Kidney (tissue), 14 donors: Measurements from ENCODE around the gene LIX1L. TPM values are rescaled to one million over a fixed set of nuclear protein-coding genes. Genes with fewer than 3 reads are reported as not detected.
A peak's percentile ranks its signal among the peaks of the same experiment; 100 is the strongest.

Source experiments
- DNase-seq, 5 donors: peaks; one replicate each; pipeline ENCODE4 v3.0.0-alpha.2; 2013 to 2020
- FAIRE-seq: peaks from 2 replicates; lab custom pipeline; 2012; peaks lifted over from hg19 to GRCh38; lab: Jason Lieb, UNC
- H3K27ac ChIP-seq, 2 donors: one replicate each; pipeline ENCODE4 v1.7.0; 2013; ENCODE audit warnings: low read depth in 2 of 2, low read length in 2 of 2, inconsistent platforms in 1 of 2
- H3K27me3 ChIP-seq: one replicate; pipeline ENCODE4 v1.7.1; 2013; ENCODE audit warnings: low read length, inconsistent platforms; ENCODE audit not compliant: control insufficient read depth, insufficient read depth
- H3K36me3 ChIP-seq, 3 donors: one replicate each; pipeline versions ENCODE4 v1.7.0 to v1.7.1; 2013; ENCODE audit warnings: low read length in 3 of 3, control low read depth in 1 of 3, inconsistent platforms in 1 of 3; ENCODE audit not compliant: insufficient read depth in 3 of 3, control insufficient read depth in 2 of 3
- H3K4me1 ChIP-seq, 3 donors: one replicate each; pipeline versions ENCODE4 v1.7.0 to v1.7.1; 2013; ENCODE audit warnings: low read length in 3 of 3, inconsistent platforms in 1 of 3, low read depth in 1 of 3; ENCODE audit not compliant: control insufficient read depth in 2 of 3, insufficient read depth in 2 of 3
- H3K4me3 ChIP-seq, 3 donors: one replicate each; pipeline versions ENCODE4 v1.7.0 to v1.8.1; 2013; ENCODE audit warnings: low read length in 3 of 3, control low read depth in 1 of 3, inconsistent platforms in 1 of 3
- H3K9ac ChIP-seq, 3 donors: one replicate each; pipeline versions ENCODE4 v1.7.0 to v1.7.1; 2013; ENCODE audit warnings: low read length in 3 of 3, control low read depth in 1 of 3, inconsistent platforms in 1 of 3
- H3K9me3 ChIP-seq, 3 donors: one replicate each; pipeline versions ENCODE4 v1.7.0 to v1.7.1; 2013; ENCODE audit warnings: low read length in 3 of 3, control low read depth in 1 of 3, inconsistent platforms in 1 of 3; ENCODE audit not compliant: control insufficient read depth in 2 of 3, insufficient read depth in 1 of 3
- CTCF ChIP-seq: IDR thresholded peaks from 3 replicates; pipeline ENCODE4 v1.5.1; 2012; ENCODE audit warnings: mild to moderate bottlenecking, moderate library complexity, borderline replicate concordance; ENCODE audit not compliant: insufficient read depth; ENCODE audit errors: extremely low read depth
- intact Hi-C: fragments of 100-400 bp; cut with DNase I; formaldehyde crosslinking; loops from one replicate; pipeline ENCODE4 v1.11.1; 2022
- polyA plus RNA-seq: library from polyadenylated mRNA; stranded (reverse); fragments of 350-450 nt; fragmentation: Illumina TruSeq; extraction: RNeasy Lipid Tissue Mini Kit (QIAGEN cat#74804); gene quantifications from one replicate; pipeline ENCODE4 v1.2.3, GENCODE V29; 2014; ENCODE audit warnings: low read depth, low replicate concordance; ENCODE audit not compliant: insufficient read depth
- total RNA-seq: library from RNA; stranded (reverse); fragmentation: NEBNext Ultra II Directional; extraction: Animal tissue kit (Norgen Biotek cat#: 25700); gene quantifications from one replicate; pipeline ENCODE4 v1.2.1, GENCODE V29; 2021
- donor health status: control.
- donor health status: control.
- donor health status: control.
- donor health status: control.
- donor health status: control.
- donor health status: DM: yes; HTN: yes; CAD: no.
- donor health status: Normal renal cell carcinoma (clear cell type).

The LIX1L gene
- total and polyA plus RNA-seq, 2 donors from 2014 or later = 10.0 to 27.8 TPM

DNA sequence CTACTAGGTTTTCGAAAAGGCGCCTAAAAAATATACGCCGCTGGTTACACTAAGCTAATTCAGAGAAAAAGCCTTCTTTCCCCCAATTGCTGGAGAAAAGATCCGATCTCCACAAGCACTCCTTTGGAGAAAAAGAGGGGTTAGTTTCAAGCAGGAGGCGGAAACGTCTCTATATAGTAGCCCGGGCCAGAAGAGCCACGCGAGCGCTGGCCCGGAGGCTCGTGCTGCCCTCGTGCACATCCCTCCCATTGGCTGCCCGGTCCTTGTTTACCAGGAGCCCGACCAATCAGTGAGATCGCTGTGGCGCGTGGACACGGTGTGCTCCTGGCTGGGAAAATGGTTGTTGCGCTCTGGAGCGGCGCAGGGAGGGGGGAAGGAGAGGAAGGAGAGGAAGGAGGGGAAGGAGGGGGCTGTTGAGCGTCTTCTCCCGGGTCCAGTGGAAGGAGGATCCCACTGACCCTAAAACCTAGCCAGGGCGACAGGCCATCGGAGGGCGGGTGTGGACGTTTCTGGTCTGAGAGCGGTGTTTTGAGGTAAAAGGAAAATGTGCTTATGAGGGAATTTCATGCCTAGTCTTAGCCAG is 38.7 kb upstream of the LIX1L start, which contains the start of gene TXNIP:
TXNIP (minus strand) TSS at position 147 of the 583 bp plus-strand sequence. CDS start 313 bp downstream, outside the sequence.
- intact Hi-C loops = no loop called here
- H3K36me3 ChIP-seq = peaks cover 23 to 44% (median 31%) of the 10 kb centered on the region in 3 donors
- H3K9ac ChIP-seq = peak within 1 kb of the TSS; percentile 91 to 99 (median 98)
- H3K27me3 ChIP-seq = no peaks in the 10 kb centered on the region
- peaks cover 7 to 16% (median 11%) of the 10 kb centered on the region in 3 donors for H3K4me1 ChIP-seq
- peak within 1 kb of the TSS; percentile 94 to 99 for H3K27ac ChIP-seq
- peak; percentile 75 for FAIRE-seq
- no peak for TF ChIP-seq CTCF
- peak within 1 kb of the TSS; percentile 90 to 99 (median 99) for H3K4me3 ChIP-seq
- DNase-seq = peak; percentile 99 to 100 (median 99)
- no peaks in the 10 kb centered on the region for H3K9me3 ChIP-seq

GRCh38 chr1:145995964-145996432 is 38.2 kb upstream of the LIX1L start:
- intact Hi-C loops = no loop called here
- Histone ChIP-seq H3K4me1 (peaks cover 7 to 16% (median 11%) of the 10 kb centered on the region in 3 donors), H3K9ac (peak overlapping the region; percentile 88 to 99 (median 98)), H3K27ac (peak overlapping the region; percentile 93 to 94), H3K36me3 (peaks cover 23 to 44% (median 31%) of the 10 kb centered on the region in 3 donors), H3K27me3 (no peaks in the 10 kb centered on the region), H3K4me3 (peak overlapping the region; percentile 90 to 99 (median 99)), H3K9me3 (no peaks in the 10 kb centered on the region)
- TF ChIP-seq CTCF = no peak
- no peak for FAIRE-seq
- peak in 1 of 5 donors; percentile 59 for DNase-seq

DNA sequence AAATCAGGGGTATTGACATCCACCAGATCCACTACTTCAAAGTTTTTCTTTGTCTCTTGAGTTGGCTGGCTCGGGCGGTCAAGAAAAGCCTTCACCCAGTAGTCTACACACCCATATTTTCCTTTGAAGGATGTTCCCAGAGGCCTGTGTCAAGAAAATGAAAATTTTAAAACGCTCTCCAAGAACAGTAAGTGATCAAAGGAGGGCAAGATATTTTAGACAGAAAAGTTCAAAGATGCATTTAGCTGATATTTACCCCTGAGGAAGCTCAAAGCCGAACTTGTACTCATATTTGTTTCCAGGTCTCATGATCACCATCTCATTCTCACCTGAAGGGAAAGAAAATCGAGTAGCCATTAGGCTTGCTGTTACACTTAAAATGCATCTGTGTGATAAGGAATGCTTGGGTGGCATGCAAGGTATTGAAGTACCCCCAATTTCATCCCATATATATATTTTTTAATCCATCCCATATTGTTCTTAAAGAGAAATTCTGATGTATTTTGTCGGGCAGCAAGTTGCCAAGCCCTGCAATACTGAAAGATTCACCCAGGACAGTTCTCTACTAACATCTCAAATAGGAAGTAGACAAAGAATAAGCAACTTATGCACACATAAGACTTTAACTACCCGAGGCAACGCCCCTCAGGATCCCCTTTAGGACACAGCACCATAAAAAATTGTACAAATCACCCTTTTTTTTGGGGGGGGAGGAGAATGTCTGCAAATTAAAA is 37.5 kb upstream of the LIX1L start:
- no peak for TF ChIP-seq CTCF
- Histone ChIP-seq H3K4me3 (peak overlapping the region; percentile 90 to 99 (median 99)), H3K27ac (peak overlapping the region; percentile 93 to 94), H3K9ac (peak overlapping the region; percentile 88 to 99 (median 98)), H3K27me3 (no peaks in the 10 kb centered on the region), H3K9me3 (no peaks in the 10 kb centered on the region), H3K4me1 (peaks cover 7 to 16% (median 11%) of the 10 kb centered on the region in 3 donors), H3K36me3 (peaks cover 23 to 44% (median 31%) of the 10 kb centered on the region in 3 donors)
- no peak for FAIRE-seq
- intact Hi-C loops = no loop called here
- no peak for DNase-seq
